HEK293 (cell line): ENCODE measurements around the gene RAN.

Experiments
- GLI4 ChIP-seq: fragments of 450-650 bp; formaldehyde crosslinking; IDR thresholded peaks from 2 replicates; pipeline ENCODE4 v1.5.1; 2016; ENCODE audit warnings: missing biosample characterization, missing genetic modification characterization
- GLIS1 ChIP-seq: fragments of 450-650 bp; formaldehyde crosslinking; IDR thresholded peaks from 2 replicates; pipeline ENCODE4 v1.5.1; 2016; ENCODE audit warnings: missing biosample characterization, missing genetic modification characterization
- KLF10 ChIP-seq: fragments of 450-650 bp; IDR thresholded peaks from 2 replicates; pipeline ENCODE4 v1.5.1; 2018; ENCODE audit warnings: missing biosample characterization, mild to moderate bottlenecking, missing genetic modification characterization
- ZBTB20 ChIP-seq: fragments of 450-650 bp; formaldehyde crosslinking; IDR thresholded peaks from 2 replicates; pipeline ENCODE4 v1.5.1; 2016; ENCODE audit warnings: missing biosample characterization, missing genetic modification characterization
- ZFP41 ChIP-seq: fragments of 450-650 bp; formaldehyde crosslinking; IDR thresholded peaks from 2 replicates; pipeline ENCODE4 v1.5.1; 2016; ENCODE audit warnings: missing biosample characterization, missing genetic modification characterization, borderline replicate concordance
- ZNF121 ChIP-seq: fragments of 450-650 bp; formaldehyde crosslinking; IDR thresholded peaks from 2 replicates; pipeline ENCODE4 v1.5.1; 2016; ENCODE audit warnings: missing biosample characterization, missing genetic modification characterization
- ZNF248 ChIP-seq: fragments of 450-650 bp; formaldehyde crosslinking; IDR thresholded peaks from 2 replicates; pipeline ENCODE4 v1.5.1; 2017; ENCODE audit warnings: missing biosample characterization, missing genetic modification characterization
- ZNF501 ChIP-seq: fragments of 450-650 bp; formaldehyde crosslinking; IDR thresholded peaks from 2 replicates; pipeline ENCODE4 v1.5.1; 2016; ENCODE audit warnings: missing biosample characterization, missing genetic modification characterization
- ZNF600 ChIP-seq: fragments of 450-650 bp; formaldehyde crosslinking; IDR thresholded peaks from 2 replicates; pipeline ENCODE4 v1.5.1; 2016; ENCODE audit warnings: missing biosample characterization, missing genetic modification characterization
- ZSCAN30 ChIP-seq: fragments of 450-650 bp; IDR thresholded peaks from 2 replicates; pipeline ENCODE4 v1.5.1; 2018; ENCODE audit warnings: missing biosample characterization, mild to moderate bottlenecking, missing genetic modification characterization, moderate library complexity
- TF ChIP-seq, protein P1 (sequence below): fragments of 450-650 bp; formaldehyde crosslinking; IDR thresholded peaks from 2 replicates; pipeline ENCODE4 v1.5.1; 2016; ENCODE audit warnings: missing biosample characterization, missing genetic modification characterization
- TF ChIP-seq, protein P2 (sequence below): fragments of 450-650 bp; formaldehyde crosslinking; IDR thresholded peaks from 2 replicates; pipeline ENCODE4 v1.5.1; 2016; ENCODE audit warnings: missing biosample characterization, missing genetic modification characterization
- TF ChIP-seq, protein P3 (sequence below): fragments of 450-650 bp; formaldehyde crosslinking; IDR thresholded peaks from 2 replicates; pipeline ENCODE4 v1.5.0; 2017; ENCODE audit warnings: missing biosample characterization, missing genetic modification characterization, borderline replicate concordance
- TF ChIP-seq, protein P4 (sequence below): fragments of 450-650 bp; formaldehyde crosslinking; IDR thresholded peaks from 2 replicates; pipeline ENCODE4 v1.5.1; 2016; ENCODE audit warnings: missing biosample characterization, missing genetic modification characterization
- TF ChIP-seq, protein P5 (sequence below): fragments of 450-650 bp; formaldehyde crosslinking; IDR thresholded peaks from 2 replicates; pipeline ENCODE4 v1.5.1; 2017; ENCODE audit warnings: missing biosample characterization, missing genetic modification characterization
- TF ChIP-seq, protein P6 (sequence below): fragments of 450-650 bp; formaldehyde crosslinking; optimal IDR thresholded peaks from 2 replicates; pipeline ENCODE3; 2016; ENCODE audit warnings: missing biosample characterization, mild to moderate bottlenecking, missing genetic modification characterization
- TF ChIP-seq, protein P7 (sequence below): fragments of 450-650 bp; formaldehyde crosslinking; conservative IDR thresholded peaks from 2 replicates; pipeline ENCODE4 v1.5.1; 2016; ENCODE audit warnings: low read depth, missing biosample characterization, missing genetic modification characterization

The RAN gene

DNA sequence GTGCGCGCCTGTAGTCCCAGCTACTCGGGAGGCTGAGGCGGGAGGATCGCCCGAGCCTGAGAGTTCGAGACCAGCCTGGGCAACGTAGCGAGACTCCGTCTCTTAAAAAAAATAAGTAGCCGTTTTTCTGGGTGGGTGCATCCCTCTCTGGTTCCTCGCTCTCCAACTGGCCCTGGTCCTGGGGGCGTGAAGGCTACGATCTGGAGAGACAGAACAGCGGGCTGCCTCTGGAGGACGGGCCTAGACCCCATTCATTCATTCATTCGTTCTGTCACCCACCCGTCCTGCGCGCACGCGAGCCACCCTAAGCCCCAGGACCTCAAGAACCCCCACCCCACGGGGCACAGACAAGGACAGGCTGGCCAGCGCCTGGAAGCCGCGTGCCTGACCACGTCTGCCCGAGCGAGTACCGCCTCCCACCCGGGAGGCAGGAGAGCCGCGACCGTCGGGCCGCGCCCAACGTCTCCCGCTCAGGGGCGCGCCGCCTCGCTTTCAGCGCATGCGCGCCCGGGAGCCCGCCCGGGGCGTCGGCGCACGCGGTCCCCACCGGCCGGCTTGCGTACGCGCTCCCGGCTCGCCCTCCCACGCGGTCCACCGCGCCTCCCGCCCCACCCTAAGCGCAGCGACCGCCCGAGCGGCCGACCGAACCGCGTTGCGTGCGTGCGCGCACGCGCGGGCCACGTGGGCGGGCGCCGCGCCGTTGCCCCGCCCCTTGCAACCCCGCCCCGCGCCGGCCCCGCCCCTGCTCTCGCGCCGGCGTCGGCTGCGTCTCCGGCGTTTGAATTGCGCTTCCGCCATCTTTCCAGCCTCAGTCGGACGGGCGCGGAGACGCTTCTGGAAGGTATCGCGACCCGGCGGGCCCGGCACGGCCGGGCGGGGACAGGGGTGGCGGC is at the start of gene RAN (continued):
- TF ChIP-seq, protein P1, sequence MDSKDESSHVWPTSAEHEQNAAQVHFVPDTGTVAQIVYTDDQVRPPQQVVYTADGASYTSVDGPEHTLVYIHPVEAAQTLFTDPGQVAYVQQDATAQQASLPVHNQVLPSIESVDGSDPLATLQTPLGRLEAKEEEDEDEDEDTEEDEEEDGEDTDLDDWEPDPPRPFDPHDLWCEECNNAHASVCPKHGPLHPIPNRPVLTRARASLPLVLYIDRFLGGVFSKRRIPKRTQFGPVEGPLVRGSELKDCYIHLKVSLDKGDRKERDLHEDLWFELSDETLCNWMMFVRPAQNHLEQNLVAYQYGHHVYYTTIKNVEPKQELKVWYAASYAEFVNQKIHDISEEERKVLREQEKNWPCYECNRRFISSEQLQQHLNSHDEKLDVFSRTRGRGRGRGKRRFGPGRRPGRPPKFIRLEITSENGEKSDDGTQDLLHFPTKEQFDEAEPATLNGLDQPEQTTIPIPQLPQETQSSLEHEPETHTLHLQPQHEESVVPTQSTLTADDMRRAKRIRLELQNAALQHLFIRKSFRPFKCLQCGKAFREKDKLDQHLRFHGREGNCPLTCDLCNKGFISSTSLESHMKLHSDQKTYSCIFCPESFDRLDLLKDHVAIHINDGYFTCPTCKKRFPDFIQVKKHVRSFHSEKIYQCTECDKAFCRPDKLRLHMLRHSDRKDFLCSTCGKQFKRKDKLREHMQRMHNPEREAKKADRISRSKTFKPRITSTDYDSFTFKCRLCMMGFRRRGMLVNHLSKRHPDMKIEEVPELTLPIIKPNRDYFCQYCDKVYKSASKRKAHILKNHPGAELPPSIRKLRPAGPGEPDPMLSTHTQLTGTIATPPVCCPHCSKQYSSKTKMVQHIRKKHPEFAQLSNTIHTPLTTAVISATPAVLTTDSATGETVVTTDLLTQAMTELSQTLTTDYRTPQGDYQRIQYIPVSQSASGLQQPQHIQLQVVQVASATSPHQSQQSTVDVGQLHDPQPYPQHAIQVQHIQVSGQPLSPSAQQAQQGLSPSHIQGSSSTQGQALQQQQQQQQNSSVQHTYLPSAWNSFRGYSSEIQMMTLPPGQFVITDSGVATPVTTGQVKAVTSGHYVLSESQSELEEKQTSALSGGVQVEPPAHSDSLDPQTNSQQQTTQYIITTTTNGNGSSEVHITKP (tag by site-specific recombination): no peak
- TF ChIP-seq, protein P2, sequence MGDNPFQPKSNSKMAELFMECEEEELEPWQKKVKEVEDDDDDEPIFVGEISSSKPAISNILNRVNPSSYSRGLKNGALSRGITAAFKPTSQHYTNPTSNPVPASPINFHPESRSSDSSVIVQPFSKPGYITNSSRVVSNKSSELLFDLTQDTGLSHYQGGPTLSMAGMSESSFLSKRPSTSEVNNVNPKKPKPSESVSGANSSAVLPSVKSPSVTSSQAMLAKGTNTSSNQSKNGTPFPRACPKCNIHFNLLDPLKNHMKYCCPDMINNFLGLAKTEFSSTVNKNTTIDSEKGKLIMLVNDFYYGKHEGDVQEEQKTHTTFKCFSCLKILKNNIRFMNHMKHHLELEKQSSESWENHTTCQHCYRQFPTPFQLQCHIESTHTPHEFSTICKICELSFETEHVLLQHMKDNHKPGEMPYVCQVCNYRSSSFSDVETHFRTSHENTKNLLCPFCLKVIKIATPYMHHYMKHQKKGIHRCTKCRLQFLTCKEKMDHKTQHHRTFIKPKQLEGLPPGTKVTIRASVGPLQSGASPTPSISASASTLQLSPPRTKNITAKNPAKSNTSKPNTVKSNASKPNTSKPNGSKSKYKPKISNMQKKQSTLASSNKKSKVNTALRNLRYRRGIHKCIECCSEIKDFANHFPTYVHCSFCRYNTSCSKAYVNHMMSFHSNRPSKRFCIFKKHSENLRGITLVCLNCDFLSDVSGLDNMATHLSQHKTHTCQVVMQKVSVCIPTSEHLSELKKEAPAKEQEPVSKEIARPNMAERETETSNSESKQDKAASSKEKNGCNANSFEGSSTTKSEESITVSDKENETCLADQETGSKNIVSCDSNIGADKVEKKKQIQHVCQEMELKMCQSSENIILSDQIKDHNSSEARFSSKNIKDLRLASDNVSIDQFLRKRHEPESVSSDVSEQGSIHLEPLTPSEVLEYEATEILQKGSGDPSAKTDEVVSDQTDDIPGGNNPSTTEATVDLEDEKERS (tag by site-specific recombination): no peak
- TF ChIP-seq ZNF600 (tag by site-specific recombination): peak; percentile 33; the same call in 1 of the 2 replicates
- TF ChIP-seq, protein P3, sequence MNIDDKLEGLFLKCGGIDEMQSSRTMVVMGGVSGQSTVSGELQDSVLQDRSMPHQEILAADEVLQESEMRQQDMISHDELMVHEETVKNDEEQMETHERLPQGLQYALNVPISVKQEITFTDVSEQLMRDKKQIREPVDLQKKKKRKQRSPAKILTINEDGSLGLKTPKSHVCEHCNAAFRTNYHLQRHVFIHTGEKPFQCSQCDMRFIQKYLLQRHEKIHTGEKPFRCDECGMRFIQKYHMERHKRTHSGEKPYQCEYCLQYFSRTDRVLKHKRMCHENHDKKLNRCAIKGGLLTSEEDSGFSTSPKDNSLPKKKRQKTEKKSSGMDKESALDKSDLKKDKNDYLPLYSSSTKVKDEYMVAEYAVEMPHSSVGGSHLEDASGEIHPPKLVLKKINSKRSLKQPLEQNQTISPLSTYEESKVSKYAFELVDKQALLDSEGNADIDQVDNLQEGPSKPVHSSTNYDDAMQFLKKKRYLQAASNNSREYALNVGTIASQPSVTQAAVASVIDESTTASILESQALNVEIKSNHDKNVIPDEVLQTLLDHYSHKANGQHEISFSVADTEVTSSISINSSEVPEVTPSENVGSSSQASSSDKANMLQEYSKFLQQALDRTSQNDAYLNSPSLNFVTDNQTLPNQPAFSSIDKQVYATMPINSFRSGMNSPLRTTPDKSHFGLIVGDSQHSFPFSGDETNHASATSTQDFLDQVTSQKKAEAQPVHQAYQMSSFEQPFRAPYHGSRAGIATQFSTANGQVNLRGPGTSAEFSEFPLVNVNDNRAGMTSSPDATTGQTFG: no peak
- 0 out of 2 replicates have a peak, but pooled peaks have one; percentile 39 for TF ChIP-seq ZNF501 (tag by site-specific recombination)
- no peak for TF ChIP-seq ZNF248 (tag by site-specific recombination)
- TF ChIP-seq ZFP41 (tag by site-specific recombination): no peak
- TF ChIP-seq, protein P4, sequence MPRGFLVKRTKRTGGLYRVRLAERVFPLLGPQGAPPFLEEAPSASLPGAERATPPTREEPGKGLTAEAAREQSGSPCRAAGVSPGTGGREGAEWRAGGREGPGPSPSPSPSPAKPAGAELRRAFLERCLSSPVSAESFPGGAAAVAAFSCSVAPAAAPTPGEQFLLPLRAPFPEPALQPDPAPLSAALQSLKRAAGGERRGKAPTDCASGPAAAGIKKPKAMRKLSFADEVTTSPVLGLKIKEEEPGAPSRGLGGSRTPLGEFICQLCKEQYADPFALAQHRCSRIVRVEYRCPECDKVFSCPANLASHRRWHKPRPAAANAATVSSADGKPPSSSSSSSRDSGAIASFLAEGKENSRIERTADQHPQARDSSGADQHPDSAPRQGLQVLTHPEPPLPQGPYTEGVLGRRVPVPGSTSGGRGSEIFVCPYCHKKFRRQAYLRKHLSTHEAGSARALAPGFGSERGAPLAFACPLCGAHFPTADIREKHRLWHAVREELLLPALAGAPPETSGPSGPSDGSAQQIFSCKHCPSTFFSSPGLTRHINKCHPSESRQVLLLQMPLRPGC (tag by site-specific recombination): no peak
- peak; percentile 61; the same call in 1 of the 2 replicates for TF ChIP-seq GLIS1
- TF ChIP-seq, protein P5, sequence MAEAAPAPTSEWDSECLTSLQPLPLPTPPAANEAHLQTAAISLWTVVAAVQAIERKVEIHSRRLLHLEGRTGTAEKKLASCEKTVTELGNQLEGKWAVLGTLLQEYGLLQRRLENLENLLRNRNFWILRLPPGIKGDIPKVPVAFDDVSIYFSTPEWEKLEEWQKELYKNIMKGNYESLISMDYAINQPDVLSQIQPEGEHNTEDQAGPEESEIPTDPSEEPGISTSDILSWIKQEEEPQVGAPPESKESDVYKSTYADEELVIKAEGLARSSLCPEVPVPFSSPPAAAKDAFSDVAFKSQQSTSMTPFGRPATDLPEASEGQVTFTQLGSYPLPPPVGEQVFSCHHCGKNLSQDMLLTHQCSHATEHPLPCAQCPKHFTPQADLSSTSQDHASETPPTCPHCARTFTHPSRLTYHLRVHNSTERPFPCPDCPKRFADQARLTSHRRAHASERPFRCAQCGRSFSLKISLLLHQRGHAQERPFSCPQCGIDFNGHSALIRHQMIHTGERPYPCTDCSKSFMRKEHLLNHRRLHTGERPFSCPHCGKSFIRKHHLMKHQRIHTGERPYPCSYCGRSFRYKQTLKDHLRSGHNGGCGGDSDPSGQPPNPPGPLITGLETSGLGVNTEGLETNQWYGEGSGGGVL (tag by site-specific recombination): peak; percentile 33; the same call in 1 of the 2 replicates
- peak; percentile 51; the same call in 1 of the 2 replicates for TF ChIP-seq ZNF121
- TF ChIP-seq, protein P6, sequence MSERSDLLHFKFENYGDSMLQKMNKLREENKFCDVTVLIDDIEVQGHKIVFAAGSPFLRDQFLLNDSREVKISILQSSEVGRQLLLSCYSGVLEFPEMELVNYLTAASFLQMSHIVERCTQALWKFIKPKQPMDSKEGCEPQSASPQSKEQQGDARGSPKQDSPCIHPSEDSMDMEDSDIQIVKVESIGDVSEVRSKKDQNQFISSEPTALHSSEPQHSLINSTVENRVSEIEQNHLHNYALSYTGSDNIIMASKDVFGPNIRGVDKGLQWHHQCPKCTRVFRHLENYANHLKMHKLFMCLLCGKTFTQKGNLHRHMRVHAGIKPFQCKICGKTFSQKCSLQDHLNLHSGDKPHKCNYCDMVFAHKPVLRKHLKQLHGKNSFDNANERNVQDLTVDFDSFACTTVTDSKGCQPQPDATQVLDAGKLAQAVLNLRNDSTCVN: peak; percentile 71
- TF ChIP-seq, protein P7, sequence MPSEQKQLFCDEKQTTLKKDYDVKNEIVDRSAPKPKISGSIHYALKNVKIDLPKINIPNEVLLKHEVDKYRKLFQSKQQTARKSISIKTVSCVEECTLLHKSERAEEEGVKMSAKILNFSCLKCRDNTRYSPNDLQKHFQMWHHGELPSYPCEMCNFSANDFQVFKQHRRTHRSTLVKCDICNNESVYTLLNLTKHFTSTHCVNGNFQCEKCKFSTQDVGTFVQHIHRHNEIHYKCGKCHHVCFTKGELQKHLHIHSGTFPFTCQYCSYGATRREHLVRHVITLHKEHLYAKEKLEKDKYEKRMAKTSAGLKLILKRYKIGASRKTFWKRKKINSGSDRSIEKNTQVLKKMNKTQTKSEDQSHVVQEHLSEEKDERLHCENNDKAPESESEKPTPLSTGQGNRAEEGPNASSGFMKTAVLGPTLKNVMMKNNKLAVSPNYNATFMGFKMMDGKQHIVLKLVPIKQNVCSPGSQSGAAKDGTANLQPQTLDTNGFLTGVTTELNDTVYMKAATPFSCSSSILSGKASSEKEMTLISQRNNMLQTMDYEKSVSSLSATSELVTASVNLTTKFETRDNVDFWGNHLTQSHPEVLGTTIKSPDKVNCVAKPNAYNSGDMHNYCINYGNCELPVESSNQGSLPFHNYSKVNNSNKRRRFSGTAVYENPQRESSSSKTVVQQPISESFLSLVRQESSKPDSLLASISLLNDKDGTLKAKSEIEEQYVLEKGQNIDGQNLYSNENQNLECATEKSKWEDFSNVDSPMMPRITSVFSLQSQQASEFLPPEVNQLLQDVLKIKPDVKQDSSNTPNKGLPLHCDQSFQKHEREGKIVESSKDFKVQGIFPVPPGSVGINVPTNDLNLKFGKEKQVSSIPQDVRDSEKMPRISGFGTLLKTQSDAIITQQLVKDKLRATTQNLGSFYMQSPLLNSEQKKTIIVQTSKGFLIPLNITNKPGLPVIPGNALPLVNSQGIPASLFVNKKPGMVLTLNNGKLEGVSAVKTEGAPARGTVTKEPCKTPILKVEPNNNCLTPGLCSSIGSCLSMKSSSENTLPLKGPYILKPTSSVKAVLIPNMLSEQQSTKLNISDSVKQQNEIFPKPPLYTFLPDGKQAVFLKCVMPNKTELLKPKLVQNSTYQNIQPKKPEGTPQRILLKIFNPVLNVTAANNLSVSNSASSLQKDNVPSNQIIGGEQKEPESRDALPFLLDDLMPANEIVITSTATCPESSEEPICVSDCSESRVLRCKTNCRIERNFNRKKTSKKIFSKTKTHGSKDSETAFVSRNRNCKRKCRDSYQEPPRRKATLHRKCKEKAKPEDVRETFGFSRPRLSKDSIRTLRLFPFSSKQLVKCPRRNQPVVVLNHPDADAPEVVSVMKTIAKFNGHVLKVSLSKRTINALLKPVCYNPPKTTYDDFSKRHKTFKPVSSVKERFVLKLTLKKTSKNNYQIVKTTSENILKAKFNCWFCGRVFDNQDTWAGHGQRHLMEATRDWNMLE (tag by site-specific recombination): no peak
- TF ChIP-seq GLI4 (tag by site-specific recombination): no peak
- peak; percentile 39; the same call in 1 of the 2 replicates for TF ChIP-seq KLF10 (tag by site-specific recombination)
- peak; percentile 37; the same call in 1 of the 2 replicates for TF ChIP-seq ZSCAN30 (tag by site-specific recombination)
- TF ChIP-seq ZBTB20 (tag by site-specific recombination): peak; percentile 38; the same call in 1 of the 2 replicates
